Fibroblast of mammary gland (primary cell): ENCODE results near the gene SLC26A3.

ENCODE experiments used
- DNase-seq: peaks from one replicate; pipeline ENCODE4 v3.0.0-alpha.2; 2010; ENCODE audit warnings: low read depth
- H3K4me3 ChIP-seq: 2 replicates; pipeline ENCODE4 v1.5.1; 2011; ENCODE audit warnings: low read depth, mild to moderate bottlenecking, low read length, moderate library complexity; ENCODE audit not compliant: control insufficient read depth
- TF ChIP-seq, protein P1 (sequence below): conservative IDR thresholded peaks from 2 replicates; pipeline ENCODE4 v1.5.1; 2011; ENCODE audit warnings: low read depth, low read length, inconsistent platforms; ENCODE audit not compliant: control insufficient read depth, insufficient read depth

SLC26A3 gene

GRCh38 chr7:107799647-107800264, 3.3 kb downstream of the SLC26A3 start:
- no peak overlapping the region for H3K4me3 ChIP-seq
- no peak for DNase-seq
- TF ChIP-seq, protein P1, sequence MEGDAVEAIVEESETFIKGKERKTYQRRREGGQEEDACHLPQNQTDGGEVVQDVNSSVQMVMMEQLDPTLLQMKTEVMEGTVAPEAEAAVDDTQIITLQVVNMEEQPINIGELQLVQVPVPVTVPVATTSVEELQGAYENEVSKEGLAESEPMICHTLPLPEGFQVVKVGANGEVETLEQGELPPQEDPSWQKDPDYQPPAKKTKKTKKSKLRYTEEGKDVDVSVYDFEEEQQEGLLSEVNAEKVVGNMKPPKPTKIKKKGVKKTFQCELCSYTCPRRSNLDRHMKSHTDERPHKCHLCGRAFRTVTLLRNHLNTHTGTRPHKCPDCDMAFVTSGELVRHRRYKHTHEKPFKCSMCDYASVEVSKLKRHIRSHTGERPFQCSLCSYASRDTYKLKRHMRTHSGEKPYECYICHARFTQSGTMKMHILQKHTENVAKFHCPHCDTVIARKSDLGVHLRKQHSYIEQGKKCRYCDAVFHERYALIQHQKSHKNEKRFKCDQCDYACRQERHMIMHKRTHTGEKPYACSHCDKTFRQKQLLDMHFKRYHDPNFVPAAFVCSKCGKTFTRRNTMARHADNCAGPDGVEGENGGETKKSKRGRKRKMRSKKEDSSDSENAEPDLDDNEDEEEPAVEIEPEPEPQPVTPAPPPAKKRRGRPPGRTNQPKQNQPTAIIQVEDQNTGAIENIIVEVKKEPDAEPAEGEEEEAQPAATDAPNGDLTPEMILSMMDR: no peak

- no peak overlapping the region for H3K4me3 ChIP-seq
- TF ChIP-seq, protein P1: no peak
- no peak for DNase-seq
Observed at GRCh38 chr7:107792364-107792763, 10.7 kb downstream of the SLC26A3 start.

DNA sequence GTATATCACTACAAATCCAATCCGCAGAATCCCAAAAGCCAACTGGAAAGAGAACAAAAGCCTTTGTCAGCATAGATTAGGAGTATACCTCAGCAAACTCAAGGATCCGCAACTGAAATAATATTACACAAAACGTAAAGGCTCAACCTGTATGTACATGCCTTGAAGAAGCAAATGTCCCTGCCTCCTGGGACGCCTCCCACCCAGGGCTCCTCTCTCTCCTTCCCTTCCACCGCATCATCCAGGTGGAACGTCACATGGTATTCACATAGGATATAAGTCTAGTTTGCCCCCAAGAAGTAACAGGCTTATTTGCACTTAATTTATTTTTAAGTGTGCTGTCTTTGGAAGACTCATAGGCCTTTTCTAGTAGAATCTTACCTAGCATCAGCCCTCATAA, 13.4 kb downstream of the SLC26A3 start:
- DNase-seq: no peak
- no peak overlapping the region for H3K4me3 ChIP-seq
- TF ChIP-seq, protein P1: no peak

- no peak overlapping the region for H3K4me3 ChIP-seq
- no peak for DNase-seq
- TF ChIP-seq, protein P1: no peak
Observed at GRCh38 chr7:107788662-107789061, 14.4 kb downstream of the SLC26A3 start.

- H3K4me3 ChIP-seq: no peak overlapping the region
- TF ChIP-seq, protein P1: no peak
- DNase-seq: no peak
Observed at GRCh38 chr7:107788216-107788615, 14.8 kb downstream of the SLC26A3 start.

- H3K4me3 ChIP-seq: no peak overlapping the region
- DNase-seq: no peak
- TF ChIP-seq, protein P1: no peak
Observed at GRCh38 chr7:107785926-107786325, 17.1 kb downstream of the SLC26A3 start.

GRCh38 chr7:107785170-107785569, 17.9 kb downstream of the SLC26A3 start:
- no peak for DNase-seq
- TF ChIP-seq, protein P1: no peak
- H3K4me3 ChIP-seq: no peak overlapping the region
